MV-4-11 (cell line): ENCODE measurements around the gene CEP43.

Experiments used
- DNase-seq: peaks from one replicate; lab custom pipeline; 2025; lab: John Stamatoyannopoulos, UW

The CEP43 gene

GRCh38 chr6:166969390-166970002, 29.7 kb upstream of the CEP43 start:
- no peak for DNase-seq

DNA sequence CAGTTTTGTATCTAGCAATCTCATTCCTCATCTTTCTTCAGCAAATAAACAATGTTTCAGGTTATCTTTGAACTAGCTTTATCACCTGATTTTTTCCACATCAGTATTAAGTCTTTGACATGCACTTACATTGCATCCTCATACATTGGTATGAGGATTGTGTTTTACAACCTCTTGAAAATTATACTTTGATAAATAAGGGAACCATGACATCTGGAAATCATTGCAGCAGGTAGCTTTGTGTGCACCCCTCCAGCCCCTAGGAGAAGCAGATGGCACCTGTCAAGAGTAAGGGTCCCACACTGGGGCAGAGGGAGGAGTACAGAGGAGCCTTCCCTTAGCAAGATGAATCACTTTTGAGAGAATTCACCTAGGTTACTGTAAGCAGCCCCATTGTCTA, 29.1 kb upstream of the CEP43 start:
- DNase-seq: no peak

- no peak for DNase-seq
Measured at GRCh38 chr6:166970776-166971175, 28.4 kb upstream of the CEP43 start.

DNA sequence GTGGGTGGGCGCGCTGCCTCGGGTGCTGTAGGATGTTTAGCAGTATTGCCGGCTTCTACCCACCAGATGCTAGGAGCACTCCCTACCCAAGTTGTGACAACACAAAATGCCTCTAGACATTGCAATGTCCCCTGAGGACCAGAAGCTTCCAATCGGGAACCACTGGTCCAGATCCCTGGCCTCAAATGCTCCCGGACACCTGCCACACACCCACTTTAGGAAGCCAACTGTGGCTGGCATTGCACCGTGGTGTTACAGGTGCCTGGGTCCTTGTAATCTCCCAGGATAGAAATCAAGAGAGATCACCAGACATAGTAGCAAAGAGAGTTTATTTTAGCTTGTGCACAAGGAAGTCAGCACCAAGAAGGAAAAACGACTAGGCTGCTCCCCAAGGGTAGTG, 27.9 kb upstream of the CEP43 start:
- no peak for DNase-seq

- DNase-seq: no peak
Measured at GRCh38 chr6:166972101-166972500, 27.1 kb upstream of the CEP43 start.

- no peak for DNase-seq
Measured at GRCh38 chr6:166976636-166977035, 22.6 kb upstream of the CEP43 start.

- no peak for DNase-seq
Measured at GRCh38 chr6:166977621-166978525, 21.3 kb upstream of the CEP43 start.

- no peak for DNase-seq
Measured at GRCh38 chr6:166980738-166981137, 18.5 kb upstream of the CEP43 start.

DNA sequence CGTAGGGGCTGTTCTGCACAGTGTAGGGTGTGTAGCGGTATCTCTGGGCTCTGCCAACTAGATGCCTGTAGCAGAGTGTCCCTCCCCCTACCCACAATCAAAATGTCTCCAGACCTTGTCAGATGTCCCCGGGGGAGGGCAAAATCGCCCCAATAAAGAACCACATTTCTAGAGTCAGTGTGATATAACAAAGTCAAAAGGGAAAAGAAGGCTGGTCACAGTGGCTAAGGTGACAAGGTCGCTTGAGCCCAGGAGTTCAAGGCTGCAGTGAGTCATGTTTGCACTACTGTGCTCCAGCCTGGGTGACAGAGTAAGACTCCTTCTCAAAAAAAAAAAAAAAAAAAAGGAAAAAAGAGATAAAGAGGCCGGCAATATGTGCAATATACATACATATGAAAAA, 11.7 kb upstream of the CEP43 start:
- no peak for DNase-seq

DNA sequence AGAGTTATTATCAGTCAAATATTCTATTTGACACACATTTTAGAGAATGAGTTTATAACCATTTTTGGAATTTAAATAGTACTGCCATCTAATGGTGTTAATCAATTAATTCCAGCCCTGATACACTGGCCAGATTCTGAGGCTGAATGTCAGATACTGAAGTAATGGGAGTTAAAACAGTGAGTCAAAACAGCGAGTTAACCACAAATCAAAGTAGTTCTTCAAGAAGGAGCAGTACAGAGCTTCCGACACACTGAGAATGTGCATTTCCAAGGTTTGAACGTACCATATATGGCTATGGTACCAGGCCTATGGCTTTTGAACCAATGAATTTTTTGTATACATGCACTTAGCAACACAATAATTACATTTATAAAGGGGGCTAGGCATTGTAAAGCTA, 11.3 kb upstream of the CEP43 start:
- DNase-seq: no peak

DNA sequence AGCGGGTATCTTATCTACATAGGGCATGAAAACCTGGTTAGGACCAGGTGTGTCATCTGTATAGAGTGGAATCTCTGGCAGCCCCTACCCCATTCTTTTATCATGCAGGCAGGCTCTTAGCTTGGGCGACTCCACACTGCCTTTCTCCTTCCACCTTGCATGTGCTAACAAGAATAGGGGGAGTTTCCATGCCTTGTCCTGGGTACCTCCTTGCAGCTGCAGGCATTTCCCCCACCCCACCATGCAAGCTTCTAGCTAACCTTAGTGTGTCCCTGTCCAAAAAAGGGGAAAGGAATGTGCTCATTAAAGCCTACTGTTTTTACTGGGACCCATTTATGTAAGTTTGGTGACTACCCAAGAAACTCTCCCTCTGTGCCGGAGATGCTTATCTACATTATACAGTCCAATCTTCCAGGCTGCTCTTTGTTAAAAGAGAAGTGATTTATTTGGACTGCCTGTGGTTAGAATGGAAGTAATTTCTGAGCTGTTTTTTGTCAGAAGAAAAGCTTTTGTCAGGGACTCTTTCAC, 10.5 kb upstream of the CEP43 start:
- no peak for DNase-seq

GRCh38 chr6:166989427-166990032, 9.7 kb upstream of the CEP43 start:
- DNase-seq: peak; percentile 40

- DNase-seq: peak; percentile 86
Measured at GRCh38 chr6:166996406-166996805, 2.8 kb upstream of the CEP43 start.

DNA sequence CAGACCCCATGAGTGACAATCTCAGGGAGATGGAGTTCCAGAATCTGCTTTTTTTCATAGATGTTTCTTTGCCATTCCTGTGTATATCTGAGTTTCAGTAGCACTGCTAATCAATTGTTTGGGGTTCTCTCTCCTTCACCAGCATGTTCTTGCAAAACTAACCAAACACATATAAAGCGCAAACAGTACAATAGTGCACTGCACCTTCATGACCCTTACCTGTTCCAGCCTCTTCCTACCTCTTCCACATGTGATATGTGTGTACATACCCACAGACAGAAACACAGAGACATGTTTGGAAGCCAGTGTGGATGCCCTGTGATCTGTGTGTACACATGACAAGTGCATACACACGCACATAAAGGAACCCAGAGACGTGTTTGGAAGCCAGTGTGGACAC, 1.8 kb upstream of the CEP43 start:
- DNase-seq: no peak

DNA sequence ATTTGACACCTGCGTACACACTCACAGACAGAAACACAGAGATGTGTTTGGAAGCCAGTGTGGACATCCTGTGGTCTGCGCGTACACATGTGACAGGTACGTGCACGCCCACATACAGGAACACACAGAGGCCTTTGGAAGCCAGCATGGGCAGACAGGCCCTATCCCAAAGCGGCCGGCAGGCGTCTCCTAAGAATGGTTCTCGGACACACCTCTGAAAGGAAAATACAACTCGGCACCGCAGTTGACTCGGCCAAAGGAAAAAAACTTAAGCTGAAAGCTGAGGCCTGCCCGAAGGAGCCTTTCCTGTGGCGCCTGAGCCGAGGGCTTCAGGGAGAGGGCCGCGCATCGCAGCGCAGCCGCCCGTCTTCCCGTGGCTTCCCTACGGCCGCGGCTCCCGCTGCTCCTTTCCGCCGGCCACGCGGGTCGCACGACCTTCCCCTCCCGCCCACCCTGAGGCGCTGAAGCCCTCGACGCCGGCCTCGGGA, 1.4 kb upstream of the CEP43 start:
- peak; percentile 70 for DNase-seq

DNA sequence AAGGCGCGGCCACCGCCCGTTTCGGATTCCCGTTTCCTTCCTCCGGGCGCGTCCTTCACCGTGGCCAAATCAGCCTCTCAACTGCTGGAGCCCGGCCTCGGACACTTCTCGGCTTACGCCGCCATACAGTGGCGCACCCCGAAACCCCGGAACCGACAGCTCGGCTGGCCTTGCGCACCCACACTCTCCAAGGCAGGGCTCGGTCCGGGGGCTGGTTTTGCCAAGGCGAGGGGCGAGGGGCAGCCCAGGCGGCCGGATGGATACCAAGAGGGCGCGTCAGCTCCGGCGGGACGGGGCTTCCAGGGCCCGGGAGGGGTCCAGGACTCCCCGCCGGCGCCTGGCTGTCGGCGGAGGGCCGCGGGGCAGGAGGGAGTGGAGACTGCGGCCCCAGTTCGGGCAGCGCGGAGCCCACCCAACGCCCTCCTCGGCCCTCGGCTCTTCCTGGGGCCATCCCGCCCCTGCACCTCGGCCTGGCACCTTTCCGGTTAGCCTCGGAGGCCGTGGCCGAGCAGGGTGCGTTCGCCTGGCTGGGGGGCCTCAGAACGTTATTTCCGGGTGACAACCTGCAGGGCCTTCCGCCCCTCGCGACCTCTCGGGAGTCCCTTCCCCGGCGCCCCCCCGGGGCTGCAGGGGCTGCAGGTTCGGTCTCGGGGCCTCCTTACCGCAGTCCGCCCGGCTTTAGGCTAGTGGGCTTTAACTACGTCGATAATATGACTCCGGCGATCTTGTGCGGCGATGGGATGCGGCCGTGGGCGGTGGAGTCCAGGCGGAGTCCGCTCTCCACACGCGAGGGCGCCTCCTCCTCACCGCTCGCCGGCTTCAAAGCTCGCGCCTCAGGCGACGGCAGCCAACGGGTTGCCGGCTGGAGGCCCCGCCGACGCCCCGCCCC, 697 bp upstream of the CEP43 start:
- no peak for DNase-seq

DNA sequence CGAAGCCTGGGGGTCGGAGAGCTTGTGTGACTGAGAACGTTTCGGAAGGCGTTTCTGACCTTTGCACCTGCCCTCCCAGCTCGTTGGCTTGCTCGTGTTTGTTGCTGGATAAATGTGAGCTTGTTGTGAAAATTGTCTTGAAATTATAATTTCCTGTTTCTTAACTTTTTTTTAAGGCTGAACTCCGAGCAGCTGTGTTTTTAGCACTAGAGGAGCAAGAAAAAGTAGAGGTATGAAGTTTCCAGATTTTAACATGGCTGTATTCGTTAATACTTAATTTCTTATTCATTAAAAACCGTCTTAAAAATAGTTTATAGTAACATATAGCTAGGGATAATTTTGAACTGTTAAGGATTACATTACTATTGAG, 672 bp downstream of the CEP43 start:
- DNase-seq: no peak

GRCh38 chr6:167000759-167001158, 1.6 kb downstream of the CEP43 start:
- DNase-seq: no peak

DNA sequence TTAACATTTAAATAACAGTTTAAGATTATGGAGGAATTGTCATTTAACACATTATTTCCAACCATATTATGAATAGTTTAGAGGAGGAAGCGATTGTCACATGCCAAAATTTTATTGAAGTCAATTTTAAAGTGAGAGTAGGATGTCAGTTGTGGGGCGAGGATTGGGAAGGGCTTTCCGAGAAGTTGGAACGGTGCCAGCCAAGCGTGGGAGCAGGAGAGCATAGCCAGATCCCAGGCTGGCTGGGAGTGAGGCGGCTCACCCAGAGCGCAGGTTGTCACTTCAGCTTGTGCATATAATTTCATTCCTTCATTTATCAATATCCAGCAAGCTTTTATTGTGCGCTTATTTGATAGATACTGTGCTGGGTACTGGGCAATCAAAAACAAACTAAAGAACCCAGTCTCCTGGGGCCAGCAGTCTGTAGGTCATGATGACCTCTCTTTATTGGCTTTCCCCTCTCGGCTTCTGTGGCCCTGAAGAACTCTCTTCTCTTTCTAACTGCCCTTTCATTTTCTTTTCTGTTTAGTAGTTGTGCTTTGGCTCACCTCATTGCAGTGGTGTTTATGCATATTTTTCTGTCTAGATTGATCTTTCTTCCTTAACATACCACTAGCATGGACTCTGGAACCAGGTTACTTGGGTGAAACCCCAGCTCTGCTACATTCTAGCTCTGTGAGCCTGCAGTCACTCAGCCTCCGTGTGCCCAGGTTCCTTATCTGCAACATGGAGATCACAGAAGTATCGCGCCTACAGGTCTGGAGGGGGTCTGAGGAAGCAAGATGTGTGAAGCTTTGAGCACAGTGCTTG, 6.4 kb downstream of the CEP43 start:
- no peak for DNase-seq

DNA sequence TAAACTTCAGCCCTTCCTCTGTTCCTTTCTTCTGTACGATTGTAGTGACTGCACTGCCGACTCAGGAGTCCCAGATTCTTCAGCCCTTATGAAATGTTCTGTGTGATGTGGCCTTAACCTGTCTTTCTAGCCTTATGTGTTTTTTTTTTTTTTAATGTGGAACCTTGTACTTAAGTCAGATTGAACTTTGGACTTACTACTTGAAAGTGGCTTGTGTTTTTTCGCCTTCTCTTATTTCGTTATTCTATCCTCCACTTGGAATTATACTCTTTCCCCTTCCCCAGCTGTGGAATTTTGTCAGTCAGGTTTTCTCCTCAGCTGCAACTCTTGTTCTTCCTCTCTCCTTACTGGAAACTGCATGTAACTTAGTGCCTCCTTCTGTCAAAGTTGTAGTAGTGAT, 8.8 kb downstream of the CEP43 start:
- no peak for DNase-seq

DNA sequence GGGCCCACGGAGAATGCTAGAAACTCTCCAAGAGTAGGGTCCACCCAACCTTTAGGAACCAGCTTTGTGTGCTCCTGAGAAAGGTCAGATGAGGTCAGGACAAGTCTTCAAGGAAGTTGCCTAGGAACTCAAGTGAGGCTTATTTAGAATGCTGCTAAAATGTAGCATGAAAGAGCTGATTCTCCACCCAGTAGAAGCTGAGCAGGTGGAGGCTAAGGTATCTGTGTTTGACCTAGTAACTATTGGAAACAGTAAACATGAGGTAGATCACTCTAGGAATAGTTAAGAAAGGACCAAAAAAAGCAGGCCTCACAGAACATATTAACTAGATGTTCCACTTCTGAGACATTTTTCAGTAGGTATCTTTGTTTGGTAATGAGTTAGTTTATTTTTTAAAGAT, 13.9 kb downstream of the CEP43 start:
- DNase-seq: no peak
